H9 (cell line): ENCODE measurements around the gene RASSF5. TPM values are rescaled to one million over a fixed set of nuclear protein-coding genes. Genes with fewer than 3 reads are reported as not detected.

Experiments
- DNase-seq: peaks from one replicate; pipeline ENCODE4 v3.0.0-alpha.2; 2017
- H2AFZ ChIP-seq: one replicate; pipeline ENCODE4 v1.6.1; 2013; ENCODE audit warnings: mild to moderate bottlenecking, low read length, control low read depth, moderate library complexity
- H2AK5ac ChIP-seq: 2 replicates; pipeline ENCODE4 v1.6.1; 2013; ENCODE audit warnings: low read length, control low read depth, mixed read lengths; ENCODE audit not compliant: insufficient read length
- H2BK120ac ChIP-seq: one replicate; pipeline ENCODE4 v1.6.1; 2013; ENCODE audit warnings: low read depth, mild to moderate bottlenecking, low read length, control low read depth, inconsistent platforms; ENCODE audit not compliant: poor library complexity, severe bottlenecking
- H2BK12ac ChIP-seq: 2 replicates; pipeline ENCODE4 v1.6.1; 2013; ENCODE audit warnings: low read length, control low read depth, mixed read lengths, low read depth; ENCODE audit not compliant: insufficient read length
- H2BK15ac ChIP-seq: 2 replicates; pipeline ENCODE4 v1.6.1; 2013; ENCODE audit warnings: low read depth, low read length, control low read depth
- H2BK20ac ChIP-seq: one replicate; pipeline ENCODE4 v1.6.1; 2013; ENCODE audit warnings: low read depth, mild to moderate bottlenecking, low read length, control low read depth, inconsistent platforms; ENCODE audit not compliant: poor library complexity, severe bottlenecking
- H2BK5ac ChIP-seq: 2 replicates; pipeline ENCODE4 v1.6.1; 2013; ENCODE audit warnings: low read length, control low read depth, mixed read lengths; ENCODE audit not compliant: insufficient read length
- H3K14ac ChIP-seq: 2 replicates; pipeline ENCODE4 v1.6.1; 2013; ENCODE audit warnings: low read length, control low read depth; ENCODE audit not compliant: insufficient read depth
- H3K18ac ChIP-seq: 2 replicates; pipeline ENCODE4 v1.6.1; 2013; ENCODE audit warnings: low read depth, mild to moderate bottlenecking, mixed read lengths, low read length, control low read depth; ENCODE audit not compliant: insufficient read length
- H3K23ac ChIP-seq: 2 replicates; pipeline ENCODE4 v1.6.1; 2013; ENCODE audit warnings: low read length, control low read depth, mixed read lengths, low read depth; ENCODE audit not compliant: insufficient read length
- H3K23me2 ChIP-seq: 2 replicates; pipeline ENCODE4 v1.6.1; 2013; ENCODE audit warnings: low read depth, mild to moderate bottlenecking, mixed read lengths, low read length, control low read depth; ENCODE audit not compliant: insufficient read length, poor library complexity, severe bottlenecking
- H3K27ac ChIP-seq: 2 replicates; pipeline ENCODE4 v1.5.1; 2013; ENCODE audit warnings: low read length, control low read depth, mixed read lengths, low read depth; ENCODE audit not compliant: insufficient read length
- H3K27me3 ChIP-seq: 2 replicates; pipeline ENCODE4 v1.6.1; 2013; ENCODE audit warnings: low read length, control low read depth, inconsistent platforms; ENCODE audit not compliant: insufficient read depth
- H3K4ac ChIP-seq: 2 replicates; pipeline ENCODE4 v1.6.1; 2013; ENCODE audit warnings: low read depth, mild to moderate bottlenecking, control low read depth, inconsistent platforms, low read length, moderate library complexity
- H3K4me1 ChIP-seq: 2 replicates; pipeline ENCODE4 v1.6.1; 2013; ENCODE audit warnings: low read length, control low read depth, inconsistent platforms; ENCODE audit not compliant: insufficient read depth
- H3K4me2 ChIP-seq: 2 replicates; pipeline ENCODE4 v1.6.1; 2013; ENCODE audit warnings: low read length, control low read depth, mixed read lengths; ENCODE audit not compliant: insufficient read length, insufficient read depth
- H3K56ac ChIP-seq: 2 replicates; pipeline ENCODE4 v1.6.1; 2013; ENCODE audit warnings: low read depth, mild to moderate bottlenecking, mixed read lengths, low read length, control low read depth; ENCODE audit not compliant: insufficient read length
- H3K79me1 ChIP-seq: 2 replicates; pipeline ENCODE4 v1.6.1; 2013; ENCODE audit warnings: low read depth, mild to moderate bottlenecking, moderate library complexity, low read length, control low read depth, inconsistent platforms; ENCODE audit not compliant: insufficient read depth, poor library complexity, severe bottlenecking
- H3K79me2 ChIP-seq: 2 replicates; pipeline ENCODE4 v1.6.1; 2013; ENCODE audit warnings: low read length, control low read depth, inconsistent platforms; ENCODE audit not compliant: insufficient read depth
- H3K9ac ChIP-seq: 2 replicates; pipeline ENCODE4 v1.6.1; 2013; ENCODE audit warnings: low read length, control low read depth, mixed read lengths; ENCODE audit not compliant: insufficient read length; ENCODE audit errors: extremely low read depth
- H3K9me3 ChIP-seq: one replicate; pipeline ENCODE4 v1.6.1; 2013; ENCODE audit warnings: low read depth, low read length, inconsistent platforms; ENCODE audit not compliant: control insufficient read depth
- H3T11ph ChIP-seq: one replicate; pipeline ENCODE4 v1.6.1; 2013; ENCODE audit warnings: mild to moderate bottlenecking, low read length, control low read depth, inconsistent platforms
- H4K20me1 ChIP-seq: one replicate; pipeline ENCODE4 v1.6.1; 2013; ENCODE audit not compliant: control insufficient read depth, insufficient read length, insufficient read depth
- H4K5ac ChIP-seq: 2 replicates; pipeline ENCODE4 v1.6.1; 2013; ENCODE audit warnings: low read depth, mild to moderate bottlenecking, mixed read lengths, low read length, control low read depth; ENCODE audit not compliant: insufficient read length
- H4K8ac ChIP-seq: replicated peaks from 2 replicates; pipeline ENCODE4 v1.6.1; 2013; ENCODE audit warnings: low read length, control low read depth, mixed read lengths, low read depth; ENCODE audit not compliant: insufficient read length
- H4K91ac ChIP-seq: 2 replicates; pipeline ENCODE4 v1.6.1; 2013; ENCODE audit warnings: low read depth, mild to moderate bottlenecking, moderate library complexity, mixed read lengths, low read length, control low read depth; ENCODE audit not compliant: insufficient read length
- H3K27ac Mint-ChIP-seq, 3 experiments: 2 replicates in 2 of 3; 3 replicates in 1 of 3; pipeline ENCODE4 v1.8.0; 2020 to 2021; ENCODE audit warnings: mixed read lengths in 3 of 3, mild to moderate bottlenecking in 1 of 3, moderate library complexity in 1 of 3
- H3K27me3 Mint-ChIP-seq: 2 replicates; pipeline ENCODE4 v1.8.0; 2021; ENCODE audit warnings: low read depth, mild to moderate bottlenecking, moderate library complexity, mixed read lengths
- H3K36me3 Mint-ChIP-seq, 3 experiments: 2 replicates in 2 of 3; 3 replicates in 1 of 3; pipeline ENCODE4 v1.8.0; 2020 to 2021; ENCODE audit warnings: low read depth in 3 of 3, mixed read lengths in 3 of 3; ENCODE audit not compliant: insufficient read depth in 1 of 3
- H3K4me1 Mint-ChIP-seq, 2 experiments: 2 replicates each; pipeline ENCODE4 v1.8.0; 2020; ENCODE audit warnings: mixed read lengths in 2 of 2
- H3K4me3 Mint-ChIP-seq, 2 experiments: 2 replicates in 1 of 2; 3 replicates in 1 of 2; pipeline ENCODE4 v1.8.0; 2020 to 2021; ENCODE audit warnings: mild to moderate bottlenecking in 2 of 2, mixed read lengths in 2 of 2, moderate library complexity in 1 of 2
- H3K9me3 Mint-ChIP-seq, 2 experiments: 2 replicates in 1 of 2; 3 replicates in 1 of 2; pipeline ENCODE4 v1.8.0; 2020; ENCODE audit warnings: mild to moderate bottlenecking in 2 of 2, mixed read lengths in 2 of 2, moderate library complexity in 1 of 2
- WGBS: extraction: QIAGEN DNeasy Blood & Tissue Kit; methylation state at CpG from one replicate; pipeline ENCODE4 v1.1.7; 2013; ENCODE audit warnings: missing lambda C conversion rate, low lambda C conversion rate, mixed read lengths; ENCODE audit not compliant: insufficient read length; ENCODE audit errors: extremely low coverage; 5-methylcytosine and 5-hydroxymethylcytosine counted together
- total RNA-seq: library from RNA; stranded (reverse); gene quantifications from 2 replicates; pipeline ENCODE4 v1.2.1, GENCODE V29; 2021
- TF ChIP-seq, protein P1 (sequence below): fragments of 200-600 bp; sonication (generic); conservative IDR thresholded peaks from 3 replicates; pipeline ENCODE4 v1.8.0; 2021; ENCODE audit warnings: antibody characterized with exemption, mild to moderate bottlenecking

Gene RASSF5
- total RNA-seq, 1 experiment from 2014 or later = 0.50 TPM

DNA sequence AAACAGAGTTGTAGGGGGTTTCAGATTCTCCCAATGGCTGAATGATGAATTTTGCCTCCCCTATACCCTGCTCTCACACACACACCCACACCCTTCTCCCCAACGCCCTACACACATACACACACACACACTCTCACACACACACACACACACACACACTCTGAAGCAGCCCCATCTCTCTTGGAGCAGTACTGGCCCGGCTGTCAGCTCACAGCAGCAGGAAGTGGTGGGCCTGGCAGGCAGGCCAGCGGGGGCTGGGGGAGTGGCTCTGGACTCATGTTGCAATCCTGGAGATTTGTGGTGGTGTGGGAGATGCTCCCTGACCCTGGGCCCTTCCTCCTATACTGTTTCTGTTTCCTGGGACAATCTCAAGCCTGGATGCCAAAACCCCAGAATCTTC lies 34.9 kb upstream of the RASSF5 start:
- Histone ChIP-seq H4K20me1 (no peaks in the 10 kb centered on the region), H3K18ac (no peak overlapping the region), H3K79me1 (no peaks in the 10 kb centered on the region), H3K9ac (no peak overlapping the region), H2BK12ac (no peak overlapping the region), H3K4me2 (no peak overlapping the region), H2BK5ac (no peak overlapping the region), H3K4me1 (peaks cover 12% of the 10 kb centered on the region; the same call in 1 of the 2 replicates), H3K79me2 (no peaks in the 10 kb centered on the region), H3K23me2 (peaks cover 11% of the 10 kb centered on the region), H3K4ac (no peak overlapping the region), H3K23ac (no peak overlapping the region), H2BK15ac (no peak overlapping the region), H3K9me3 (no peaks in the 10 kb centered on the region), H3T11ph (no peak overlapping the region), H3K14ac (no peak overlapping the region; the same call in 1 of the 2 replicates), H3K56ac (no peak overlapping the region), H2AFZ (no peak overlapping the region), H3K27ac (no peak overlapping the region), H4K5ac (no peak overlapping the region), H2BK20ac (no peak overlapping the region), H4K8ac (no peak overlapping the region), H4K91ac (no peak overlapping the region), H2BK120ac (no peak overlapping the region), H2AK5ac (no peak overlapping the region), H3K27me3 (no peaks in the 10 kb centered on the region)
- H3K27ac Mint-ChIP-seq = no peak overlapping the region
- peak overlapping the region; percentile 3 to 41; a peak in 3 of 5 replicates for H3K4me3 Mint-ChIP-seq
- peaks cover 12 to 19% (median 14%) of the 10 kb centered on the region in 3 experiments; a peak in 5 of 7 replicates for H3K36me3 Mint-ChIP-seq
- no peaks in the 10 kb centered on the region for H3K9me3 Mint-ChIP-seq
- peaks cover 17% of the 10 kb centered on the region for H3K27me3 Mint-ChIP-seq
- peaks cover 51 to 56% of the 10 kb centered on the region in 2 experiments for H3K4me1 Mint-ChIP-seq
- TF ChIP-seq, protein P1, sequence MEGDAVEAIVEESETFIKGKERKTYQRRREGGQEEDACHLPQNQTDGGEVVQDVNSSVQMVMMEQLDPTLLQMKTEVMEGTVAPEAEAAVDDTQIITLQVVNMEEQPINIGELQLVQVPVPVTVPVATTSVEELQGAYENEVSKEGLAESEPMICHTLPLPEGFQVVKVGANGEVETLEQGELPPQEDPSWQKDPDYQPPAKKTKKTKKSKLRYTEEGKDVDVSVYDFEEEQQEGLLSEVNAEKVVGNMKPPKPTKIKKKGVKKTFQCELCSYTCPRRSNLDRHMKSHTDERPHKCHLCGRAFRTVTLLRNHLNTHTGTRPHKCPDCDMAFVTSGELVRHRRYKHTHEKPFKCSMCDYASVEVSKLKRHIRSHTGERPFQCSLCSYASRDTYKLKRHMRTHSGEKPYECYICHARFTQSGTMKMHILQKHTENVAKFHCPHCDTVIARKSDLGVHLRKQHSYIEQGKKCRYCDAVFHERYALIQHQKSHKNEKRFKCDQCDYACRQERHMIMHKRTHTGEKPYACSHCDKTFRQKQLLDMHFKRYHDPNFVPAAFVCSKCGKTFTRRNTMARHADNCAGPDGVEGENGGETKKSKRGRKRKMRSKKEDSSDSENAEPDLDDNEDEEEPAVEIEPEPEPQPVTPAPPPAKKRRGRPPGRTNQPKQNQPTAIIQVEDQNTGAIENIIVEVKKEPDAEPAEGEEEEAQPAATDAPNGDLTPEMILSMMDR = no peak
- peak; percentile 52 for DNase-seq
- WGBS = no CpG with 5 or more reads among the region's 3 CpGs
